HEK293 (cell line): ENCODE data around the gene ZNF830.

Source experiments
- REST ChIP-seq: fragments of 450-650 bp; formaldehyde crosslinking; IDR thresholded peaks from 2 replicates; pipeline ENCODE4 v1.5.1; 2016; ENCODE audit warnings: missing biosample characterization, missing genetic modification characterization
- TSHZ1 ChIP-seq: fragments of 450-650 bp; formaldehyde crosslinking; IDR thresholded peaks from 2 replicates; pipeline ENCODE4 v1.5.1; 2016; ENCODE audit warnings: missing biosample characterization, missing genetic modification characterization, borderline replicate concordance
- YY1 ChIP-seq: fragments of 450-650 bp; formaldehyde crosslinking; IDR thresholded peaks from 2 replicates; pipeline ENCODE4 v1.5.1; 2018; ENCODE audit warnings: missing biosample characterization, missing genetic modification characterization
- ZBTB48 ChIP-seq: fragments of 450-650 bp; formaldehyde crosslinking; IDR thresholded peaks from 2 replicates; pipeline ENCODE4 v1.5.1; 2016; ENCODE audit warnings: missing biosample characterization, missing genetic modification characterization
- ZBTB8A ChIP-seq: fragments of 450-650 bp; formaldehyde crosslinking; IDR thresholded peaks from 2 replicates; pipeline ENCODE4 v1.5.1; 2016; ENCODE audit warnings: missing biosample characterization, missing genetic modification characterization
- ZNF112 ChIP-seq: fragments of 450-650 bp; formaldehyde crosslinking; IDR thresholded peaks from 2 replicates; pipeline ENCODE4 v1.5.0; 2017; ENCODE audit warnings: missing biosample characterization, missing genetic modification characterization
- ZNF175 ChIP-seq: fragments of 450-650 bp; formaldehyde crosslinking; IDR thresholded peaks from 2 replicates; pipeline ENCODE4 v1.5.1; 2016; ENCODE audit warnings: missing biosample characterization, missing genetic modification characterization
- ZNF211 ChIP-seq: fragments of 450-650 bp; formaldehyde crosslinking; IDR thresholded peaks from 2 replicates; pipeline ENCODE4 v1.5.1; 2016; ENCODE audit warnings: low read depth, missing biosample characterization, missing genetic modification characterization
- ZNF24 ChIP-seq: fragments of 450-650 bp; formaldehyde crosslinking; IDR thresholded peaks from 2 replicates; pipeline ENCODE4 v1.5.1; 2016; ENCODE audit warnings: missing biosample characterization, missing genetic modification characterization
- ZNF350 ChIP-seq: fragments of 450-650 bp; formaldehyde crosslinking; IDR thresholded peaks from 2 replicates; pipeline ENCODE4 v1.5.0; 2017; ENCODE audit warnings: missing biosample characterization, mild to moderate bottlenecking, missing genetic modification characterization
- ZNF354C ChIP-seq: fragments of 450-650 bp; formaldehyde crosslinking; IDR thresholded peaks from 2 replicates; pipeline ENCODE4 v1.5.1; 2016; ENCODE audit warnings: missing biosample characterization, missing genetic modification characterization, low read depth, borderline replicate concordance
- ZNF398 ChIP-seq: fragments of 450-650 bp; formaldehyde crosslinking; IDR thresholded peaks from 2 replicates; pipeline ENCODE4 v1.5.1; 2017; ENCODE audit warnings: missing biosample characterization, missing genetic modification characterization
- ZNF488 ChIP-seq: fragments of 450-650 bp; formaldehyde crosslinking; IDR thresholded peaks from 2 replicates; pipeline ENCODE4 v1.5.1; 2016; ENCODE audit warnings: missing biosample characterization, missing genetic modification characterization
- ZNF518A ChIP-seq: fragments of 450-650 bp; formaldehyde crosslinking; conservative IDR thresholded peaks from 2 replicates; pipeline ENCODE4 v1.5.1; 2016; ENCODE audit warnings: low read depth, missing biosample characterization, missing genetic modification characterization
- ZNF521 ChIP-seq: fragments of 450-650 bp; formaldehyde crosslinking; IDR thresholded peaks from 2 replicates; pipeline ENCODE4 v1.5.1; 2017; ENCODE audit warnings: missing biosample characterization, mild to moderate bottlenecking, missing genetic modification characterization
- ZNF529 ChIP-seq: fragments of 450-650 bp; formaldehyde crosslinking; IDR thresholded peaks from 2 replicates; pipeline ENCODE4 v1.5.1; 2017; ENCODE audit warnings: missing genetic modification characterization, missing biosample characterization; ENCODE audit not compliant: insufficient replicate concordance
- ZNF561 ChIP-seq: fragments of 450-650 bp; IDR thresholded peaks from 2 replicates; pipeline ENCODE4 v1.5.1; 2018; ENCODE audit warnings: missing biosample characterization, missing genetic modification characterization, borderline replicate concordance
- ZNF639 ChIP-seq: fragments of 450-650 bp; formaldehyde crosslinking; IDR thresholded peaks from 2 replicates; pipeline ENCODE4 v1.5.1; 2016; ENCODE audit warnings: missing biosample characterization, missing genetic modification characterization
- ZNF76 ChIP-seq: fragments of 450-650 bp; formaldehyde crosslinking; IDR thresholded peaks from 2 replicates; pipeline ENCODE4; 2016; ENCODE audit warnings: low read depth, missing biosample characterization, missing genetic modification characterization, borderline replicate concordance
- ZNF785 ChIP-seq: fragments of 450-650 bp; formaldehyde crosslinking; IDR thresholded peaks from 2 replicates; pipeline ENCODE4 v1.5.1; 2016; ENCODE audit warnings: missing biosample characterization, missing genetic modification characterization
- ZSCAN23 ChIP-seq: fragments of 450-650 bp; formaldehyde crosslinking; IDR thresholded peaks from 2 replicates; pipeline ENCODE4 v1.5.1; 2016; ENCODE audit warnings: missing biosample characterization, missing genetic modification characterization
- ZSCAN30 ChIP-seq: fragments of 450-650 bp; IDR thresholded peaks from 2 replicates; pipeline ENCODE4 v1.5.1; 2018; ENCODE audit warnings: missing biosample characterization, mild to moderate bottlenecking, missing genetic modification characterization, moderate library complexity

Gene ZNF830

GRCh38 chr17:34981538-34982241, 20.4 kb downstream of the ZNF830 start (continued):
- peak; percentile 99 for TF ChIP-seq TSHZ1
- peak; percentile 99 for TF ChIP-seq ZNF24 (tag by site-specific recombination)
- peak; percentile 43; the same call in 1 of the 2 replicates for TF ChIP-seq REST
- TF ChIP-seq ZSCAN23 (tag by site-specific recombination) = peak; percentile 99
- TF ChIP-seq ZNF488 = peak; percentile 99
- TF ChIP-seq ZSCAN30 = peak; percentile 98
- TF ChIP-seq ZBTB48 (tag by site-specific recombination) = no peak
- TF ChIP-seq ZNF398 (tag by site-specific recombination) = peak; percentile 77
- 0 out of 2 replicates have a peak, but pooled peaks have one; percentile 52 for TF ChIP-seq ZNF354C
- TF ChIP-seq ZNF518A = peak; percentile 59
- peak; percentile 81; the same call in 1 of the 2 replicates for TF ChIP-seq ZNF76 (tag by site-specific recombination)
- TF ChIP-seq ZNF639 (tag by site-specific recombination) = peak; percentile 99
- peak; percentile 82; the same call in 1 of the 2 replicates for TF ChIP-seq YY1 (tag by site-specific recombination)
- peak; percentile 66 for TF ChIP-seq ZNF529 (tag by site-specific recombination)
- no peak for TF ChIP-seq ZNF785 (tag by site-specific recombination)
- TF ChIP-seq ZNF350 (tag by site-specific recombination) = no peak
- TF ChIP-seq ZNF521 (tag by site-specific recombination) = no peak
- peak; percentile 93 for TF ChIP-seq ZNF561 (tag by site-specific recombination)
- no peak for TF ChIP-seq ZNF112 (tag by site-specific recombination)
- no peak for TF ChIP-seq ZNF211 (tag by site-specific recombination)
- peak; percentile 88 for TF ChIP-seq ZBTB8A (tag by site-specific recombination)
- TF ChIP-seq ZNF175 = no peak
